MM.1S (cell line): ENCODE measurements around the gene ITLN2.

Experiments
- DNase-seq: peaks from one replicate; pipeline ENCODE4 v3.0.0-alpha.2; 2015
- H2AFZ ChIP-seq: fragments of 300-600 bp; sonication (generic); 2 replicates; pipeline ENCODE4 v1.6.0; 2016; ENCODE audit warnings: antibody characterized with exemption, low read length
- H3F3A ChIP-seq: fragments of 300-600 bp; sonication (generic); 2 replicates; pipeline ENCODE4 v1.6.1; 2016; ENCODE audit warnings: mild to moderate bottlenecking, antibody characterized with exemption, low read length, moderate library complexity, mixed read lengths; ENCODE audit not compliant: insufficient read depth
- H3K27ac ChIP-seq: fragments of 300-600 bp; sonication (generic); 2 replicates; pipeline ENCODE4 v1.5.1; 2016; ENCODE audit warnings: mild to moderate bottlenecking, low read length
- H3K27me3 ChIP-seq: fragments of 300-600 bp; sonication (generic); replicated peaks from 2 replicates; pipeline ENCODE4 v1.6.0; 2016; ENCODE audit warnings: low read length; ENCODE audit not compliant: insufficient read depth
- H3K36me3 ChIP-seq: fragments of 300-600 bp; sonication (generic); replicated peaks from 2 replicates; pipeline ENCODE4 v1.6.1; 2016; ENCODE audit warnings: mild to moderate bottlenecking, low read length, mixed read lengths; ENCODE audit not compliant: insufficient read depth
- H3K4me1 ChIP-seq: fragments of 300-600 bp; sonication (generic); 2 replicates; pipeline ENCODE4 v1.6.1; 2016; ENCODE audit warnings: low read length, mixed read lengths
- H3K4me2 ChIP-seq: fragments of 300-600 bp; sonication (generic); 2 replicates; pipeline ENCODE4 v1.6.0; 2016; ENCODE audit warnings: low read depth, low read length
- H3K4me3 ChIP-seq: fragments of 300-600 bp; sonication (generic); 2 replicates; pipeline ENCODE4 v1.5.1; 2016; ENCODE audit warnings: low read length, mixed read lengths
- H3K79me2 ChIP-seq: fragments of 300-600 bp; sonication (generic); 2 replicates; pipeline ENCODE4 v1.6.1; 2016; ENCODE audit warnings: mixed run types, low read length, mixed read lengths
- H3K9ac ChIP-seq: fragments of 300-600 bp; sonication (generic); 2 replicates; pipeline ENCODE4 v1.6.1; 2016; ENCODE audit warnings: low read length, mixed read lengths
- H3K9me2 ChIP-seq: fragments of 300-600 bp; sonication (generic); replicated peaks from 2 replicates; pipeline ENCODE4 v1.6.1; 2016; ENCODE audit warnings: mild to moderate bottlenecking, low read length, mixed read lengths; ENCODE audit not compliant: insufficient read depth
- H3K9me3 ChIP-seq: fragments of 300-600 bp; sonication (generic); replicated peaks from 2 replicates; pipeline ENCODE4 v1.6.1; 2016; ENCODE audit warnings: mild to moderate bottlenecking, low read length, mixed read lengths; ENCODE audit not compliant: insufficient read depth
- H4K20me1 ChIP-seq: fragments of 300-600 bp; sonication (generic); 2 replicates; pipeline ENCODE4 v1.6.1; 2016; ENCODE audit warnings: mild to moderate bottlenecking, low read length, moderate library complexity, mixed read lengths; ENCODE audit not compliant: insufficient read depth
- EZH2 ChIP-seq: fragments of 300-600 bp; sonication (generic); optimal IDR thresholded peaks from 2 replicates; pipeline ENCODE3; 2017; ENCODE audit warnings: low read depth, mild to moderate bottlenecking, antibody characterized with exemption, low read length, mixed read lengths
- EZH2phosphoT487 ChIP-seq: fragments of 300-600 bp; sonication (generic); IDR thresholded peaks from 2 replicates; pipeline ENCODE4 v1.6.1; 2018; ENCODE audit warnings: antibody characterized with exemption, low read length
- TF ChIP-seq, protein P1 (sequence below): fragments of 300-600 bp; sonication (generic); IDR thresholded peaks from 2 replicates; pipeline ENCODE4 v1.5.1; 2016; ENCODE audit warnings: antibody characterized with exemption, low read length, mixed read lengths

ITLN2 gene

DNA sequence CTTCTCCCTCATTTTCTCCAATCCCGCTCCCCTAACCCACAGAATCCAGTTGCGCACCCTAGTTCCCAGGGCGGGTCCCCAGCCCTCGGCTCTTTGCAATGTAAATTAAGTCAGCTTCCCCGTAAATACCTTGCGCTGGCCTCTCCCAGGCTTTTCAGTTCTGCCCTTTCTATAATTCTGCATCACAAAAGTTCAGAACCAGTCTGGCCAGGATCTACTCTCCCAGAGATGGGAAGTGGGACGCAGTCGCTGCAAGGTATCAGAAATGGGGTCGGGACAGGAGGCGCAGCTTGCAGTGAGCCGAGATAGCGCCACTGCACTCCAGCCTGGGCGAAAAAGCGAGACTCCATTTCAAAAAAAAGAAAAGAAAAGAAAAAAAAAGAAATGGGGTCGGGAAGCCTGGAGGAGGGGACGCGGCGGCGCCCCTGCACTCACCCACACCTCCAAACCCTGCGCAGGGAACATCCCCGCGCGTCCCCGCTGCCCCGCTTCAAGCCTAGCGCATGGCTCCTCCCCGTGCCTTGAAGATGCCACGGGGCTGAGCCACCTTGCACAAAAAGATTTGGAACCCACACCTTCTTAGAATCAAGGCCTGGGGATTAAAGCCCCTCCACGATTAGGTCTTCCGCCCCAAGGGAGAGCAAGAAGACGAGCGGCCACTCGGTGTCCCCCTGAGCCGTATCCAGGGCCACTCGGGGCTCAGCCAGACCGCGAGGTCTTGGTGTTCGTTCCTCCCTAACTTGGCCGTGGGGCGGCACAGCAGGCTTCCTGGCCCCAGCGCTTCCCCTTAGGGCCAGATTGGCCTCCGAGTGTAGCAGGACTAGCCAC is 27.2 kb upstream of the ITLN2 start:
- TF ChIP-seq EZH2 (no peak), EZH2phosphoT487 (no peak)
- TF ChIP-seq, protein P1, sequence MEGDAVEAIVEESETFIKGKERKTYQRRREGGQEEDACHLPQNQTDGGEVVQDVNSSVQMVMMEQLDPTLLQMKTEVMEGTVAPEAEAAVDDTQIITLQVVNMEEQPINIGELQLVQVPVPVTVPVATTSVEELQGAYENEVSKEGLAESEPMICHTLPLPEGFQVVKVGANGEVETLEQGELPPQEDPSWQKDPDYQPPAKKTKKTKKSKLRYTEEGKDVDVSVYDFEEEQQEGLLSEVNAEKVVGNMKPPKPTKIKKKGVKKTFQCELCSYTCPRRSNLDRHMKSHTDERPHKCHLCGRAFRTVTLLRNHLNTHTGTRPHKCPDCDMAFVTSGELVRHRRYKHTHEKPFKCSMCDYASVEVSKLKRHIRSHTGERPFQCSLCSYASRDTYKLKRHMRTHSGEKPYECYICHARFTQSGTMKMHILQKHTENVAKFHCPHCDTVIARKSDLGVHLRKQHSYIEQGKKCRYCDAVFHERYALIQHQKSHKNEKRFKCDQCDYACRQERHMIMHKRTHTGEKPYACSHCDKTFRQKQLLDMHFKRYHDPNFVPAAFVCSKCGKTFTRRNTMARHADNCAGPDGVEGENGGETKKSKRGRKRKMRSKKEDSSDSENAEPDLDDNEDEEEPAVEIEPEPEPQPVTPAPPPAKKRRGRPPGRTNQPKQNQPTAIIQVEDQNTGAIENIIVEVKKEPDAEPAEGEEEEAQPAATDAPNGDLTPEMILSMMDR, result no peak
- H3F3A ChIP-seq, result no peaks in the 10 kb centered on the region
- no peaks in the 10 kb centered on the region for H3K36me3 ChIP-seq
- H2AFZ ChIP-seq, result 0 out of 2 replicates have a peak overlapping the region, but pooled peaks have one; percentile 28
- H3K79me2 ChIP-seq, result no peaks in the 10 kb centered on the region
- no peaks in the 10 kb centered on the region for H3K9me3 ChIP-seq
- no peaks in the 10 kb centered on the region for H4K20me1 ChIP-seq
- peak overlapping the region; percentile 35; the same call in 1 of the 2 replicates for H3K4me2 ChIP-seq
- no peaks in the 10 kb centered on the region for H3K9me2 ChIP-seq
- no peak overlapping the region for H3K4me3 ChIP-seq
- no peak overlapping the region for H3K27ac ChIP-seq
- no peak overlapping the region for H3K9ac ChIP-seq
- H3K27me3 ChIP-seq, result no peaks in the 10 kb centered on the region
- no peaks in the 10 kb centered on the region for H3K4me1 ChIP-seq
- no peak for DNase-seq

DNA sequence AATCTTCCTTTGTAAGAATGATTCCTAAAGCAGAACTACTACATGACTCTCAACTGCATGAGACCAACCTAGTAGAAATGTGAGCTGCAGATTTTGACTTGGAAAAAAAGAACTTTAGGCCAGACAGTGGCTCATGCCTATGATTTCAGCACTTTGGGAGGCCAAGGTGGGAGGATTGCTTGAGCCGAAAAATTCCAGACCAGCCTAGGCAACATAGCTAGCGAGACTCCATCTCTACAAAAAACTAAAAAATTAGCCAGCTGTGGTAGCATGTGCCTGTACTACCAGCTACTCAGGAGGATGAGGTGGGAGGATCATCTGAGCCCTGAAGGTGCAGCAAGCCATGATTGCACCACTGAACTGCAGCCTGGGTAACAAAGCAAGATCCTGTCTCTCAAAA is 24.7 kb upstream of the ITLN2 start:
- H3K4me1 ChIP-seq, result no peaks in the 10 kb centered on the region
- TF ChIP-seq EZH2, result no peak
- TF ChIP-seq, protein P1, result no peak
- no peak for TF ChIP-seq EZH2phosphoT487
- no peaks in the 10 kb centered on the region for H3K79me2 ChIP-seq

DNA sequence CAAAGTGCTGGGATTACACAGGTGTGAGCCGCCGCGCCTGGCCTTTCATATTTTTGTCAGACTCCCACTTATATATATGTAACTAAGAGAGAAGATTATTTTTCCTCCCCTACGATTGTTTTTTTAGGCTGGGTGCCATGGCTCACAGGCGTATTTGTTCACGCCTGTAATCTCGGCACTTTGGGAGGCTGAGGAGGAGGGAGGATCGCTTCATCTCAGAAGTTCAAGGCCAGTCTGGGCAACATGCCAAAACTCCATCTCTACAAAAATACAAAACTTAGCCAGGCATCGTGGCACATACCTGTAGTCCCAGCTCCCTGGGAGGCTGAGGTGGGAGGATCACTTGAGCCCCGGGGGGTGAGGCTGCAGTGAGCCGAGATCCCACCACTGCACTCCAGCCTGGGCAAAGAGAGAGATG is 23.9 kb upstream of the ITLN2 start:
- Histone ChIP-seq H3K36me3 (no peaks in the 10 kb centered on the region), H3K9ac (no peak overlapping the region), H3F3A (no peaks in the 10 kb centered on the region), H3K4me2 (no peak overlapping the region), H3K4me1 (no peaks in the 10 kb centered on the region), H4K20me1 (no peaks in the 10 kb centered on the region), H3K9me2 (no peaks in the 10 kb centered on the region), H2AFZ (no peak overlapping the region), H3K9me3 (no peaks in the 10 kb centered on the region), H3K27ac (no peak overlapping the region), H3K27me3 (no peaks in the 10 kb centered on the region), H3K4me3 (no peak overlapping the region), H3K79me2 (no peaks in the 10 kb centered on the region)
- no peak for TF ChIP-seq EZH2
- TF ChIP-seq EZH2phosphoT487, result no peak
- TF ChIP-seq, protein P1, result no peak
- DNase-seq, result no peak

More for the DNA sequence above, 24.7 kb upstream of the ITLN2 start:
- Histone ChIP-seq H3K27me3 (no peaks in the 10 kb centered on the region), H3K4me2 (no peak overlapping the region), H3K9me2 (no peaks in the 10 kb centered on the region), H2AFZ (no peak overlapping the region), H3K27ac (no peak overlapping the region), H3F3A (no peaks in the 10 kb centered on the region), H3K9me3 (no peaks in the 10 kb centered on the region), H3K36me3 (no peaks in the 10 kb centered on the region), H3K4me3 (no peak overlapping the region), H3K9ac (no peak overlapping the region), H4K20me1 (no peaks in the 10 kb centered on the region)
- DNase-seq, result no peak
